IPS-15b (cell line): ENCODE data around the gene SGPP1.

Experiments used
- H3K27me3 ChIP-seq: one replicate; pipeline ENCODE4 v1.6.1; 2013; ENCODE audit warnings: low read length; ENCODE audit not compliant: control insufficient read depth, insufficient read depth
- H3K36me3 ChIP-seq: one replicate; pipeline ENCODE4 v1.6.1; 2013; ENCODE audit warnings: low read length; ENCODE audit not compliant: control insufficient read depth, insufficient read depth
- H3K4me1 ChIP-seq: one replicate; pipeline ENCODE4 v1.6.1; 2013; ENCODE audit warnings: mild to moderate bottlenecking, low read length; ENCODE audit not compliant: control insufficient read depth, insufficient read depth
- H3K4me3 ChIP-seq: one replicate; pipeline ENCODE4 v1.5.1; 2013; ENCODE audit warnings: low read depth, low read length
- H3K9ac ChIP-seq: one replicate; pipeline ENCODE4 v1.6.1; 2013; ENCODE audit warnings: low read depth, mild to moderate bottlenecking, low read length
- H3K9me3 ChIP-seq: one replicate; pipeline ENCODE4 v1.6.1; 2013; ENCODE audit warnings: mild to moderate bottlenecking, low read length; ENCODE audit not compliant: control insufficient read depth, insufficient read depth

Gene SGPP1

DNA sequence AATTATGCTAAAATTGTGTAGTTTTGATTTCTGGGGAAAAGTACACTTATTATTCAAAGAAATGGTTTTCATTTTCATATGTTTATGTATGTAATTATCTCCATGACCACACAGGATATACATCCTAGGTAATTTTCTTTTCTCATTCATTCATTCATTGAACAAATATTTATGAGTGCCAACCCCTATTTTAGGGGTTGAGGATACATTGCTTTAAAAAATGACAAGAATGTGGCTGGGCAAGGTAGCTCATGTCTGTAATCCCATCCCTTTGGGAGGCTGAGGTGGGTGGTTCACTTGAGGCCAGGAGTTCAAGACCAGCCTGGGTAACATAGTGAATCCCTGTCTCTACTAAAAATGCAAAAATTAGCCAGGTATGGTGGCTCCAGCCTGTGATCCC, 40.9 kb downstream of the SGPP1 start:
- H3K9me3 ChIP-seq: no peaks in the 10 kb centered on the region
- H3K36me3 ChIP-seq: no peaks in the 10 kb centered on the region
- H3K27me3 ChIP-seq: no peaks in the 10 kb centered on the region
- no peak overlapping the region for H3K4me3 ChIP-seq
- H3K4me1 ChIP-seq: no peaks in the 10 kb centered on the region
- no peak overlapping the region for H3K9ac ChIP-seq

DNA sequence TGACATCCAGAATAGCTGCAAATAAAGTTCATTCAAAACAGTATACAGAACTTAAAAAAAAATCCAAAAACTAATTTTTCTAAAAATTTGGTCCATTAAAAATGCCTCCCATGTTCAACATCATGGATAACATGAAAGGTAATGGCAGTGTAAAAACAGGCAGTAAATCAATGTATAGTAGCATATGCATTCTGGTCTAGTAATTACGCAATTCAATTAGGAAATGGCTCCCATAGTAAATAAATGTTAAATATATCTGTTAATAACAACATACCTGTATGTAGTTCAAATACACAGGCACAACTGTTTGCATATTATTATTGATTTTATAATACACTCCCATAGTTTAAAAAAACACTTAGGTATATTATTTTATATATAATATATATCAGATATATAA, 42.5 kb downstream of the SGPP1 start:
- Histone ChIP-seq H3K4me1 (no peaks in the 10 kb centered on the region), H3K27me3 (no peaks in the 10 kb centered on the region), H3K36me3 (no peaks in the 10 kb centered on the region), H3K4me3 (no peak overlapping the region), H3K9ac (no peak overlapping the region), H3K9me3 (no peaks in the 10 kb centered on the region)

DNA sequence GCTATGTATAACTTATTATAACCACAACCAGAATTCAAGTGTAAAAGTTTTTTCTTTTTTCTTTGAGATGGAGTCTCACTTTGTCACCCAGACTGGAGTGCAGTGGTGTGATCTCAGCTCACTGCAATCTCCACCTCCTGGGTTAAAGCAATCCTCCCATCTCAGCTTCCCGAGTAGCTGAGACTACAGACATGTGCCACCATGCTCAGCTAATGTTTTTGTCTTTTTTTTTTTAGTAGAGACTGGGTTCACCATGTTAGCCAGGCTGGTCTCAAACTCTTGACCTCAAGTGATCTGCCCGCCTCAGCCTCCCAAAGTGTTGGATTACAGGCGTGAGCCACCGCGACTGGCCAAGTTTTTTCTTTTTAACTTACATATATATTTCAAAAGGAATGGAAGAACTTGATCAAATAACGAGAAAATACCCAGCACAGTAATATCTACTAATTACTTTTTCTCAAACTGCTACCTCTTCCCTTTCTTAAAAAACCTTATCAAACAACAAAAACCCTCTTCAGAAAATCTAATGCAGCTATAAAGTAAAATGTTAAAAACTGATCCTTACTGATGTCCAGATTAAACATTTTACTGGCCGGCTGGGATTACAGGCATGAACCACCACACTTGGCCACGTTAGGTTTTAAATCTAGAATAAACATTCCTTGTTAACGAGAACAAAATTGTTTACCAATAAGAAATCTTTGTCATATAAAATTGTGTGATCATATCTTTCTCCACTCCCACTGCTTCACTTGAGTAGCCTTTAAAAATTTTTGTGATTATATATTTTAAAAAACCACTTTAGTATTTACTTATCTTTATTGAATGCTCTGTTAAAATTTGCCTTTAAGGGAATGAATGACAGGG, 44.9 kb downstream of the SGPP1 start:
- no peaks in the 10 kb centered on the region for H3K36me3 ChIP-seq

DNA sequence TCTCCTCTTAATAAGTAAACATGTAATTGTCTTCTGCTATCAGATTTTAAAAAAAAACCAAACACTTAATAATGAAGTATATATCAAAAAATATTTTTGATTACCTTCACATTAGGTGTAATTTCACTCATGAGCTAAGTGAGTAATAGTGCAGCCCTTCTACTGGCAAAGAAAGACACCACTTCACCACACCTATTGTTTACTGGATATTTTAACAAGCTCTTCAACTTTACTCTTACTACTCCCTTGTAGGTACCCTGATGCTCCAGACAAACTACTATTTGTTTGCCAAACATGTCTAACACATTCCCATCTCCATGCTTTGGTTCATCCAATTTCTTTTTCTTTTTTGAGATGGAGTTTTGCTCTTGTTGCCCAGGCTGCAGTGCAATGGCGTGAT, 49.3 kb downstream of the SGPP1 start:
- Histone ChIP-seq H3K4me3 (no peak overlapping the region), H3K9me3 (no peaks in the 10 kb centered on the region), H3K4me1 (no peaks in the 10 kb centered on the region), H3K27me3 (no peaks in the 10 kb centered on the region), H3K9ac (no peak overlapping the region), H3K36me3 (no peaks in the 10 kb centered on the region)

More for the DNA sequence above, 44.9 kb downstream of the SGPP1 start:
- Histone ChIP-seq H3K9ac (no peak overlapping the region), H3K9me3 (no peaks in the 10 kb centered on the region), H3K4me3 (no peak overlapping the region), H3K27me3 (no peaks in the 10 kb centered on the region), H3K4me1 (no peaks in the 10 kb centered on the region)

DNA sequence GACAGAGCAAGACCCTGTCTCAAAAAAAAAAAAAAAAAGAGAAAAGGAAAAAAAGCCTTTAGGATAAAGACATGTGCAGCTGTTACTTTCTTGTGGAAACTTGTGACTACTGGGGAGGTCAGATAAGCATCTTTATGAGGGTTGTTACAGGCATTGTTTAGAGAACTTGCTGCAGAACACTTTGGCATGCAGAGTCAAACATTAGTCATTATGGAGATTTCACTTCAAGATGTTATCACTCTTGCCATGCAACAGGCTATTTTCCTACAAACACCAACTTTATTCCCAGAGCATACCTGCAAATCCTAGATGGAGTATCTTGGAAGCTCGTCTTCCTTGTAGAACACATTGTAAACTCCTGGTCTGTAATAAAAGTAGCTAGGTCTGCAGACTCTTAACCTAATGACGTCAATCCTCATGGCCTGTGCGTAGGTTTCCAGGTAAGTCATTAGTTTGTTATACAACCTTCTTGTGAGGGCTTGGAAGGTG, 49.9 kb downstream of the SGPP1 start:
- Histone ChIP-seq H3K36me3 (no peaks in the 10 kb centered on the region), H3K9me3 (no peaks in the 10 kb centered on the region), H3K27me3 (no peaks in the 10 kb centered on the region), H3K4me1 (no peaks in the 10 kb centered on the region), H3K9ac (no peak overlapping the region), H3K4me3 (no peak overlapping the region)

DNA sequence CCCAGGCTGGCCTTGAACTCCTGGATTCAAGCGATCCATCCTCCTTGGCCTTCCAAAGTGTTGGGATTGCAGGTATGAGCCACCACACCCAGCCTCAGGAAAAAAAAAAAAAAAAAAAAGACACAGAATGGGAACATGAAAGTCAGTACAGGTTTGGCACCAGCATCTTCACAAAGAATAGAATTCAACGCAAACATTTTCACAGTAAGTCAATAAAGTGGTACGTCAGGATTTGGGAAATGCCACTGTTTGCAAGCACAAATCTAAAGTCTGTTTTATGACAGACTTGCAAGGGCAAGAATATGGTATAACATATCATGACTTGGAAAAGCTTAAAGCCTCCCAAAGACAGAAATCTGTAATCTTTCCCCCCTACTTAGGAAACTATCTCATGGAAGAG, 51.2 kb downstream of the SGPP1 start:
- Histone ChIP-seq H3K36me3 (no peaks in the 10 kb centered on the region), H3K4me3 (no peak overlapping the region), H3K27me3 (no peaks in the 10 kb centered on the region), H3K9ac (no peak overlapping the region), H3K9me3 (no peaks in the 10 kb centered on the region), H3K4me1 (no peaks in the 10 kb centered on the region)

DNA sequence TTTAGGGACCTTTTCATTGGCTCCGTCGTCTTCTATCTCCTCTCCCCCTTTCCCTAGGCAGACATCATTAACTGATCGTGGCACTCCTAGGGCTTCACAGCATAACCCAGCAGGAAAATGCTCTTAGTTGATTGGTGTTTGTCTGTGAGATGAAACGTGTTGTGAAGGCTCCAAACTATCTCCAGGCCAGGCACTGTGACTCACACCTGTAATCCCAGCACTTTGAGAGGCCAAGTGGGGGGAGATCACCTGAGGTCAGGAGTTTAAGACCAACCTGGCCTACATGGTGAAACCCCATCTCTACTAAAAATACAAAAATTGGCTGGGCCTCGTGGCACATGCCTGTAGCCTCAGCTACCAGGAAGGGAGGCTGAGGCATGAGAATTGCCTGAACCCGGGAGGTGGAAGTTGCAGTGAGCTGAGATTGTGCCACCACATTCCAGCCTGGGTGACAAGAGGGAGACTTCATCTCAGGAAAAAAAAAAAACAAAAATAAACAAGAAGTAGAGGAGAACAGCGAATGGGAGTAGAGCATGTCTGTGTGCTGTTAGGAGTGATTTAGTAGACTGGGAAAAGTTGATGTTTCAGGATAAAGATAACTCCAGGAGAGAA, 53.9 kb downstream of the SGPP1 start:
- no peak overlapping the region for H3K4me3 ChIP-seq
- no peaks in the 10 kb centered on the region for H3K36me3 ChIP-seq
- H3K4me1 ChIP-seq: no peaks in the 10 kb centered on the region
- H3K9ac ChIP-seq: no peak overlapping the region
- no peaks in the 10 kb centered on the region for H3K27me3 ChIP-seq
- H3K9me3 ChIP-seq: no peaks in the 10 kb centered on the region

DNA sequence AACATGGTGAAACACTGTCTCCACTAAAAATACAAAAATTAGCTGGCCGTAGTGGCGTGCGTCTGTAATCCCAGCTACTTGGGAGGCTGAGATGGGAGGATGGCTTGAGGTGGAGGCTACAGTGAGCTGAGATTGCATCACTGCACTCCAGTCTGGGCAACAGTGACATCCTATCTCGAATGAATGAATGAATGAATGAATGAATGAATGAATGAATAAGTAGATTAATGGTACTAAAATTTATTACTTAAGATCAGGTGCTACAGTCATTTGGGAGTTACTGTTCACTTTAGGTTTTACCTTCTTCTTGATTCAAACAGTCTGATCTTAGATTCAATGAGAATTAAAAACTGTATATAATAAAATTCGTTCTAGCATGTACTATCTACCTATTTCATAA, 54.6 kb downstream of the SGPP1 start:
- H3K4me3 ChIP-seq: no peak overlapping the region
- H3K4me1 ChIP-seq: no peaks in the 10 kb centered on the region
- no peaks in the 10 kb centered on the region for H3K9me3 ChIP-seq
- no peaks in the 10 kb centered on the region for H3K27me3 ChIP-seq
- no peaks in the 10 kb centered on the region for H3K36me3 ChIP-seq
- no peak overlapping the region for H3K9ac ChIP-seq

DNA sequence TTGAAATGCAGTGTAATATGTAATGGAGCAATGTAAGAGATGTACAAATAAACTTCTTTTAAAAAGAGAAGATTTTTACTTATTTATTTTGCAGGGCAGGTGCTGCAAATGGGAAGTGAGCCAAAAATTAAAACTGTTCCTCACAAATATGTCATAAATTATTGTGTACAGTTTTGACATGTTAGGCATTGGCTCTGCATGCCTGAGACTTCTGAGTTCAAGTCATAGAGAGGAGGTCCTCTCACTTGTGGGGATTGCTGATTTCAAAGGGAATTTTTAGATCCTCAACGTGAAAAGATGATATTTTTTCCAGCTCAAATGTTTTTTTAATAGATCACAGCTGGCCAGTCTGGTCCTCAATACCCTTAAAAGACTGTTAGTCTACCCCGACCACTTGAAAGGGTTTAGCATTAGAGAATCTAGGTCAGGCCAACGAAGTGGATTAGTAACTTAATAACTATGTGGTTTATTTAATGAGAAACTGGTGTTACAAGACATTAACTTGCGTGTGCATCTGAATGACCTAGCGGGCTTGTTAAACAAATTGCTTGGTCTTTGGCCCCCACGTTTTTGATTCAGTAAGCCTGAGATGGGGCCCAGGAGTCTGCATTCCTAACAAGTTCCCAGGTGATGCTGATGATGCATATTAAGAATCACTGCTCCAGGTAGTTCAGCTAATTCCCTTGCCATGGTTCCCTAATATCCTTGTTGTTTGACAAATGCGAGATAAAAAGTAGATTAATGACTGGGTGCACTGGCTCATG, 55.3 kb downstream of the SGPP1 start:
- Histone ChIP-seq H3K4me1 (no peaks in the 10 kb centered on the region), H3K9me3 (no peaks in the 10 kb centered on the region), H3K36me3 (no peaks in the 10 kb centered on the region), H3K27me3 (no peaks in the 10 kb centered on the region), H3K4me3 (no peak overlapping the region), H3K9ac (no peak overlapping the region)

DNA sequence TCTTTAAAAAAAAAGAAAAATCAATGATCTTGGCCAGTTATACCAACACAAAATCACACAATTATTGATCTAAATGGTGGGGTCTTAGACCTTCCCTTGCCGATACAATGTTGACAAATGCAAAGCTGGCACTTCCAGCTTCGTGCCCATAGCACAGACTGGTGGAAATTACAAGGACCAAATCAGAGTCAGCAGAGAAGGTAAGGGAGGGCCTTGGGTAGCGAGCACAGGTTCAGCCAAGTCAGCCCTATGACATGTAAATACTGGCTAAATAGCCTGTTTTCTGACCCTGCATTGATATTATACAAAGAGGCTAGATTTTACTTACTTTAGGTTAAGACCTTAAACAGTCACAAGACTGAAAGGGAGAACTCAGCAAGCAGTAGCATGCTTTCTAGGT, 55.9 kb downstream of the SGPP1 start:
- H3K4me1 ChIP-seq: no peaks in the 10 kb centered on the region
- no peaks in the 10 kb centered on the region for H3K36me3 ChIP-seq
- H3K4me3 ChIP-seq: no peak overlapping the region
- no peaks in the 10 kb centered on the region for H3K9me3 ChIP-seq
- no peaks in the 10 kb centered on the region for H3K27me3 ChIP-seq
- H3K9ac ChIP-seq: no peak overlapping the region

DNA sequence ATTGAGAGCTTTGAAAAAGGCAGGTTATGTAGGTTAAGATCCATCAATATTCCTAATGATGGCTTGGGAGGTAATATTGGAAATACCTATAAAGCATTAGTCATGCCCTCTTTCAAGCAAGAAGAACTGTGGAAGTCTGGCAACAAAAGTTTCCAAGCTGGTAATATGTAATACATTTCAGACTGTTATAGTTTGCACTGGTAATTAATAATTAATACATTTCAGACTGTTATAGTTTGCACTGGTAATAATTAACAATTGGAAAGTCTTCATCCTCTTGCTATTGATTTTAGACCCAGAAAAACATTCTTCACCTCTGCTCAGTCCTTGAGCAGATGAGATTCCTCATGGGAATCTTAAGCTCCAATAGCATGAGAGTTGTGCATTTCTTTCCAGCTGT, 57.2 kb downstream of the SGPP1 start:
- Histone ChIP-seq H3K4me1 (no peaks in the 10 kb centered on the region), H3K9me3 (no peaks in the 10 kb centered on the region), H3K4me3 (no peak overlapping the region), H3K36me3 (no peaks in the 10 kb centered on the region), H3K27me3 (no peaks in the 10 kb centered on the region), H3K9ac (no peak overlapping the region)
